ENCODE measurements around the gene KIF3B.

Gene KIF3B

GRCh38 chr20:32312718-32313424 is 35.4 kb downstream of the KIF3B start:
- no peak overlapping the region for H3K27ac ChIP-seq (ENCODE audit: low read depth, low read length)
- H3K23ac ChIP-seq (ENCODE audit: low read length): no peak overlapping the region
- no peak for DNase-seq
- H3K36me3 ChIP-seq (ENCODE audit: control insufficient read depth in 1 of 2, insufficient read depth in 2 of 2, low read length in 2 of 2): peaks cover 16 to 26% of the 10 kb centered on the region in 2 experiments
- no peak overlapping the region for H4K8ac ChIP-seq (ENCODE audit: low read depth, low read length)
- H3K79me1 ChIP-seq (ENCODE audit: low read length): no peaks in the 10 kb centered on the region
- no peaks in the 10 kb centered on the region for H3K79me2 ChIP-seq (ENCODE audit: control insufficient read depth, insufficient read depth, low read length, poor library complexity)
- H3K27me3 ChIP-seq (ENCODE audit: insufficient read depth, low read length): no peaks in the 10 kb centered on the region
- no peaks in the 10 kb centered on the region for H3K9me3 ChIP-seq (ENCODE audit: insufficient read depth, low read depth, low read length)
- no peak overlapping the region for H3K18ac ChIP-seq (ENCODE audit: low read length)
- no peak overlapping the region for H2BK120ac ChIP-seq (ENCODE audit: insufficient read depth, low read length, poor library complexity)
- H2BK12ac ChIP-seq (ENCODE audit: low read length): no peak overlapping the region
- H3K4me2 ChIP-seq (ENCODE audit: low read length): no peak overlapping the region
- H4K91ac ChIP-seq (ENCODE audit: low read depth, low read length): no peak overlapping the region
- no peak overlapping the region for H4K12ac ChIP-seq (ENCODE audit: low read depth, low read length)
- H2BK5ac ChIP-seq (ENCODE audit: low read depth, low read length, poor library complexity): no peak overlapping the region
- H2AFZ ChIP-seq (ENCODE audit: insufficient read depth, low read length, poor library complexity): no peak overlapping the region
- whole genome bisulfite sequencing (ENCODE audit: extremely low coverage, insufficient coverage, insufficient read length): no CpG with 5 or more reads among the region's 3 CpGs
- H3K4me1 ChIP-seq (ENCODE audit: control insufficient read depth in 1 of 2, insufficient read depth in 2 of 2, low read length in 2 of 2): no peaks in the 10 kb centered on the region
- H3K9ac ChIP-seq (ENCODE audit: low read length): no peak overlapping the region
- H2AK5ac ChIP-seq (ENCODE audit: low read length): no peak overlapping the region
- H3K14ac ChIP-seq (ENCODE audit: low read length): no peak overlapping the region
- H3K4ac ChIP-seq (ENCODE audit: low read depth, low read length): no peak overlapping the region
- no peak overlapping the region for H3K4me3 ChIP-seq (ENCODE audit: low read depth, low read length)

GRCh38 chr20:32314768-32315167 is 37.3 kb downstream of the KIF3B start:
- Histone ChIP-seq H3K18ac (ENCODE audit: low read length) (no peak overlapping the region), H2BK12ac (ENCODE audit: low read length) (no peak overlapping the region), H2BK5ac (ENCODE audit: low read depth, low read length, poor library complexity) (no peak overlapping the region), H3K4me3 (ENCODE audit: low read depth, low read length) (no peak overlapping the region), H2BK120ac (ENCODE audit: insufficient read depth, low read length, poor library complexity) (no peak overlapping the region), H3K9me3 (ENCODE audit: insufficient read depth, low read depth, low read length) (no peaks in the 10 kb centered on the region), H3K27me3 (ENCODE audit: insufficient read depth, low read length) (no peaks in the 10 kb centered on the region), H3K14ac (ENCODE audit: low read length) (no peak overlapping the region), H3K36me3 (ENCODE audit: control insufficient read depth in 1 of 2, insufficient read depth in 2 of 2, low read length in 2 of 2) (peaks cover 14 to 28% of the 10 kb centered on the region in 2 experiments), H3K23ac (ENCODE audit: low read length) (no peak overlapping the region), H3K4me2 (ENCODE audit: low read length) (no peak overlapping the region), H2AK5ac (ENCODE audit: low read length) (no peak overlapping the region), H4K12ac (ENCODE audit: low read depth, low read length) (no peak overlapping the region), H3K79me1 (ENCODE audit: low read length) (no peaks in the 10 kb centered on the region), H3K4me1 (ENCODE audit: control insufficient read depth in 1 of 2, insufficient read depth in 2 of 2, low read length in 2 of 2) (no peaks in the 10 kb centered on the region), H4K8ac (ENCODE audit: low read depth, low read length) (no peak overlapping the region), H3K9ac (ENCODE audit: low read length) (no peak overlapping the region), H3K4ac (ENCODE audit: low read depth, low read length) (no peak overlapping the region), H4K91ac (ENCODE audit: low read depth, low read length) (no peak overlapping the region), H2AFZ (ENCODE audit: insufficient read depth, low read length, poor library complexity) (no peak overlapping the region), H3K79me2 (ENCODE audit: control insufficient read depth, insufficient read depth, low read length, poor library complexity) (no peaks in the 10 kb centered on the region), H3K27ac (ENCODE audit: low read depth, low read length) (no peak overlapping the region)
- no CpG with 5 or more reads among the region's 1 CpG for WGBS (ENCODE audit: extremely low coverage, insufficient coverage, insufficient read length)
- DNase-seq: no peak

GRCh38 chr20:32315399-32315798 is 37.9 kb downstream of the KIF3B start:
- DNase-seq: no peak
- Histone ChIP-seq H3K18ac (ENCODE audit: low read length) (no peak overlapping the region), H2AK5ac (ENCODE audit: low read length) (no peak overlapping the region), H3K9me3 (ENCODE audit: insufficient read depth, low read depth, low read length) (no peaks in the 10 kb centered on the region), H2BK120ac (ENCODE audit: insufficient read depth, low read length, poor library complexity) (no peak overlapping the region), H3K9ac (ENCODE audit: low read length) (no peak overlapping the region), H4K91ac (ENCODE audit: low read depth, low read length) (no peak overlapping the region), H3K79me2 (ENCODE audit: control insufficient read depth, insufficient read depth, low read length, poor library complexity) (no peaks in the 10 kb centered on the region), H3K4me1 (ENCODE audit: control insufficient read depth in 1 of 2, insufficient read depth in 2 of 2, low read length in 2 of 2) (no peaks in the 10 kb centered on the region), H2BK5ac (ENCODE audit: low read depth, low read length, poor library complexity) (no peak overlapping the region), H3K23ac (ENCODE audit: low read length) (no peak overlapping the region), H4K8ac (ENCODE audit: low read depth, low read length) (no peak overlapping the region), H3K27ac (ENCODE audit: low read depth, low read length) (no peak overlapping the region), H4K12ac (ENCODE audit: low read depth, low read length) (no peak overlapping the region), H2AFZ (ENCODE audit: insufficient read depth, low read length, poor library complexity) (no peak overlapping the region), H3K4ac (ENCODE audit: low read depth, low read length) (no peak overlapping the region), H3K4me2 (ENCODE audit: low read length) (no peak overlapping the region), H3K79me1 (ENCODE audit: low read length) (no peaks in the 10 kb centered on the region), H3K4me3 (ENCODE audit: low read depth, low read length) (no peak overlapping the region), H3K27me3 (ENCODE audit: insufficient read depth, low read length) (no peaks in the 10 kb centered on the region), H3K36me3 (ENCODE audit: control insufficient read depth in 1 of 2, insufficient read depth in 2 of 2, low read length in 2 of 2) (peaks cover 10 to 22% of the 10 kb centered on the region in 2 experiments), H3K14ac (ENCODE audit: low read length) (no peak overlapping the region), H2BK12ac (ENCODE audit: low read length) (no peak overlapping the region)
- WGBS (ENCODE audit: extremely low coverage, insufficient coverage, insufficient read length): no CpG with 5 or more reads among the region's 3 CpGs

GRCh38 chr20:32315891-32316290 is 38.4 kb downstream of the KIF3B start:
- Histone ChIP-seq H3K4me1 (ENCODE audit: control insufficient read depth in 1 of 2, insufficient read depth in 2 of 2, low read length in 2 of 2) (no peaks in the 10 kb centered on the region), H3K18ac (ENCODE audit: low read length) (no peak overlapping the region), H3K9me3 (ENCODE audit: insufficient read depth, low read depth, low read length) (no peaks in the 10 kb centered on the region), H3K79me1 (ENCODE audit: low read length) (no peaks in the 10 kb centered on the region), H4K12ac (ENCODE audit: low read depth, low read length) (no peak overlapping the region), H2BK5ac (ENCODE audit: low read depth, low read length, poor library complexity) (no peak overlapping the region), H4K8ac (ENCODE audit: low read depth, low read length) (no peak overlapping the region), H3K4ac (ENCODE audit: low read depth, low read length) (no peak overlapping the region), H2AK5ac (ENCODE audit: low read length) (no peak overlapping the region), H3K9ac (ENCODE audit: low read length) (no peak overlapping the region), H3K23ac (ENCODE audit: low read length) (no peak overlapping the region), H3K4me3 (ENCODE audit: low read depth, low read length) (no peak overlapping the region), H2AFZ (ENCODE audit: insufficient read depth, low read length, poor library complexity) (no peak overlapping the region), H3K27me3 (ENCODE audit: insufficient read depth, low read length) (no peaks in the 10 kb centered on the region), H2BK12ac (ENCODE audit: low read length) (no peak overlapping the region), H2BK120ac (ENCODE audit: insufficient read depth, low read length, poor library complexity) (no peak overlapping the region), H3K4me2 (ENCODE audit: low read length) (no peak overlapping the region), H3K79me2 (ENCODE audit: control insufficient read depth, insufficient read depth, low read length, poor library complexity) (no peaks in the 10 kb centered on the region), H3K14ac (ENCODE audit: low read length) (no peak overlapping the region), H4K91ac (ENCODE audit: low read depth, low read length) (no peak overlapping the region), H3K36me3 (ENCODE audit: control insufficient read depth in 1 of 2, insufficient read depth in 2 of 2, low read length in 2 of 2) (peaks cover 6 to 17% of the 10 kb centered on the region in 2 experiments), H3K27ac (ENCODE audit: low read depth, low read length) (no peak overlapping the region)
- no CpG with 5 or more reads among the region's 2 CpGs for WGBS (ENCODE audit: extremely low coverage, insufficient coverage, insufficient read length)
- no peak for DNase-seq
